Cardiac atrium fibroblast (primary cell): ENCODE measurements around the gene BTLA. TPM values are rescaled to one million over a fixed set of nuclear protein-coding genes. Genes with fewer than 3 reads are reported as not detected.

Source experiments
- total RNA-seq: library from RNA; depleted of rRNA; stranded (reverse); fragments of >200 nt; gene quantifications from 2 replicates; pipeline ENCODE4 v1.2.3, GENCODE V29; 2015

Gene BTLA
- not detected in 2 replicates for total RNA-seq

DNA sequence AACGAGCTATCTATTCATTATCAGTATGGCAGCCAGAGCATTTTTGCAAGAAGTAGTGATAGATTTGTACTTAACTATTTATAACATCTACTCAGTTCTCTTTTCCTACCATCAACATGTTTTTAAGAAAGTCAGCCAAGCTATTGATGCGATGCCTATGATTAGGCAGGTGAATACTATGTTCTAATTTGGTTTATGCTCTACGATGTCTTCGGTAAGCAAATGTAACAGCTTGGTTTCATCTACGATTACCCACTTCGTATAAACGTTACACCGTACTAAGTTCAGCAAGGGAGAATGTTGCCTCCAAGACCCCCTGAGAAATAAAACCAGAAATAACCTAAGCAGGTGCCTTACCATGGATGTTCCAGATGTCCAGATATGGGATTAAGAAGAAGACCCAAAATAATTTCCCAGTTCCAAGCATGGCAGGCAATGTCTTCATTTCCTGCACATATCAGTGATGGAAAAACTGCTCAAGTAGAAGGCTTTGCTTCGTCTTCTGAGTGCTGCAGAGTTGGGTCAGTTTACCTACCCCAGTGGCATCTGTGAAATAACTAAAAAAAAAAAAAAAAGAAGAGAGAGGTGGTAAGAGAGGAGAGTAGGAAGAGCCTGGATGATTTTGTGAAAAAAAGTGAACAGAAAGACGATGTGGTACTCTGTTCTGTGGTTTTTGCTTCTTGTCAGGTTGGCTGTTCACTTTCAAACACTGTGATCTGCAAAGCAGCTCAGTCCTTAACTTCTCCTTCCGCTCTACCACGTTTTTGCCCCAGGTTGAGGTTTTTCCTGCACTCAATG lies at the start of gene BTLA:
Gene BTLA (minus strand): TSS at position 559 of the 798 bp plus-strand sequence. CDS start 114 bp downstream, at position 445.

Other genes starting within 250 kb of the BTLA start
- gene SLC9C1, start 205.3 kb downstream of the BTLA start, total RNA-seq = 0.16 TPM in 1 of 2 replicates, not detected in the other
- gene CD200, start 166.3 kb downstream of the BTLA start, total RNA-seq = 22.0 and 42.0 TPM in 2 replicates
- 94.4 and 98.5 TPM in 2 replicates for gene ATG3, start 62.5 kb upstream of the BTLA start, total RNA-seq
- gene SLC35A5, start 62.6 kb upstream of the BTLA start, total RNA-seq = 34.8 and 53.6 TPM in 2 replicates
- gene CCDC80, start 141.7 kb upstream of the BTLA start, total RNA-seq = 464 and 572 TPM in 2 replicates